Activated CD8-positive, alpha-beta T cell treated with anti-CD3 and anti-CD28 coated beads for 36 hours (primary cell): ENCODE results near the gene FGF11. TPM values are rescaled to one million over a fixed set of nuclear protein-coding genes. Genes with fewer than 3 reads are reported as not detected.
A peak's percentile ranks its signal among the peaks of the same experiment; 100 is the strongest.

Experiments used
- ATAC-seq: fragments of 200-7000 bp; cut with Tn5 transposase; one replicate; pipeline ENCODE4 v1.10.0; 2021; ENCODE audit warnings: mild to moderate bottlenecking, moderate library complexity
- CTCF ChIA-PET: fragments of 350-600 bp; sonication (Branson Sonifier 250); formaldehyde crosslinking; loops from one replicate; lab custom pipeline; 2021; ENCODE audit warnings: antibody characterized with exemption; lab: Charles Lee
- POLR2A ChIA-PET: fragments of 350-600 bp; sonication (Branson Sonifier 250); formaldehyde crosslinking; loops from one replicate; lab custom pipeline; 2021; ENCODE audit warnings: antibody characterized with exemption; lab: Charles Lee
- DNase-seq: peaks from one replicate; pipeline ENCODE4 v3.0.0-alpha.2; 2020
- H3K27ac Mint-ChIP-seq: one replicate; pipeline ENCODE4 v1.8.0; 2021; ENCODE audit warnings: mild to moderate bottlenecking, mixed read lengths
- H3K27me3 Mint-ChIP-seq: one replicate; pipeline ENCODE4 v1.8.0; 2021; ENCODE audit warnings: mixed read lengths
- H3K36me3 Mint-ChIP-seq: one replicate; pipeline ENCODE4 v1.8.0; 2021; ENCODE audit warnings: low read depth, mixed read lengths
- H3K4me1 Mint-ChIP-seq: one replicate; pipeline ENCODE4 v1.8.0; 2021; ENCODE audit warnings: low read depth, mixed read lengths
- H3K4me3 Mint-ChIP-seq: one replicate; pipeline ENCODE4 v1.8.0; 2021; ENCODE audit warnings: mild to moderate bottlenecking, moderate library complexity, mixed read lengths
- H3K9me3 Mint-ChIP-seq: one replicate; pipeline ENCODE4 v1.8.0; 2021; ENCODE audit warnings: mixed read lengths
- intact Hi-C: fragments of 100-400 bp; cut with micrococcal nuclease; formaldehyde crosslinking; loops from one replicate; pipeline ENCODE4 v1.10.0; 2022
- total RNA-seq, 2 experiments: library from RNA; stranded (reverse); gene quantifications; one replicate each; pipeline ENCODE4 v1.2.3, GENCODE V29; 2021
- TF ChIP-seq, protein P1 (sequence below): fragments of 200-600 bp; IDR thresholded peaks from one replicate; pipeline ENCODE4 v1.8.0; 2022; ENCODE audit warnings: antibody characterized with exemption, mild to moderate bottlenecking

Gene FGF11
- total RNA-seq, 2 experiments from 2014 or later: 16.5 to 16.6 TPM

DNA sequence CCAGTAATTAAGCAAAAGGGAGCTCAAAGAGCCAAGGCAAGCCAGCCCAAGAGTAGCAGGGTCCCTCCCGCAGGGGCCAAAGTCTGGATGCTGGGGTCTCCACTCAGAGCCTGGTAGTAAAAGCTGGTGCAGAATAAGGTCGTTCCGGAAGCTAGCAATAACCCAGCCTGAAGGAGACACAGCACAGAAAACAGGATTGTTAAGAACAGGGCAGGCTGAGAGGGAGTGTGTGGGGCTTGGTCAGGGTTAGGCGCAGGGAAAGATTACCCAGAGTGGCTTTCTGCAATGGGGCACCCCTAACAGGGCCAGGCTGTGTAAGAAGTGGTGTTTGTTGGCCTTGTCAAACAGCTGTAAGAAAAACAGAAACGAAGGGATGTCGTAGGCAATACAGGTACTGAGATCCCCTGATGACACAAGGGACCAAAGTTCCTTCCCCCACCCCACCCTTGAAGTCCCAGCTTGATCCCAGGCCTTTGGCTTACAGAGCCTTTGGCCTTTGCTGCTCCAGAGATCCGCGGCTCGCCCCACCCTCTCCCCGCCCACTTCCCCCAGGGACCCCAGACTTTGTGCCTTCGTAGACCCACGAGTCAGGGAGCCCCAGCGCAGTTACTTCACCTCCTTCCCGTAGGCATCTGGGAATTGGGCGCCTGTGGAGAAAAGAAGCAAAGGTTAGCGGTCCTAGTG is 36.1 kb upstream of the FGF11 start:
- CTCF ChIA-PET: interaction anchor here (0.8 to 4.1 kb wide), 7 partner anchors 9 to 212 kb away, joined by 3 to 27 read pairs (median 7); partner anchors contain the start of genes FXR2, KCTD11, NEURL4 and PLSCR3
- POLR2A ChIA-PET: interaction anchor here (0.6 to 2.7 kb wide), 9 partner anchors 8 to 48 kb away, joined by 3 to 10 read pairs (median 3); partner anchors contain the start of genes PLSCR3 and TMEM95
- Mint-ChIP-seq H3K36me3 (peaks cover 3% of the 10 kb centered on the region), H3K4me3 (peak overlapping the region; percentile 95), H3K27ac (peak overlapping the region; percentile 98), H3K9me3 (no peaks in the 10 kb centered on the region), H3K27me3 (peaks cover 2% of the 10 kb centered on the region), H3K4me1 (peaks cover 11% of the 10 kb centered on the region)
- intact Hi-C loops: no loop called here
- TF ChIP-seq, protein P1, sequence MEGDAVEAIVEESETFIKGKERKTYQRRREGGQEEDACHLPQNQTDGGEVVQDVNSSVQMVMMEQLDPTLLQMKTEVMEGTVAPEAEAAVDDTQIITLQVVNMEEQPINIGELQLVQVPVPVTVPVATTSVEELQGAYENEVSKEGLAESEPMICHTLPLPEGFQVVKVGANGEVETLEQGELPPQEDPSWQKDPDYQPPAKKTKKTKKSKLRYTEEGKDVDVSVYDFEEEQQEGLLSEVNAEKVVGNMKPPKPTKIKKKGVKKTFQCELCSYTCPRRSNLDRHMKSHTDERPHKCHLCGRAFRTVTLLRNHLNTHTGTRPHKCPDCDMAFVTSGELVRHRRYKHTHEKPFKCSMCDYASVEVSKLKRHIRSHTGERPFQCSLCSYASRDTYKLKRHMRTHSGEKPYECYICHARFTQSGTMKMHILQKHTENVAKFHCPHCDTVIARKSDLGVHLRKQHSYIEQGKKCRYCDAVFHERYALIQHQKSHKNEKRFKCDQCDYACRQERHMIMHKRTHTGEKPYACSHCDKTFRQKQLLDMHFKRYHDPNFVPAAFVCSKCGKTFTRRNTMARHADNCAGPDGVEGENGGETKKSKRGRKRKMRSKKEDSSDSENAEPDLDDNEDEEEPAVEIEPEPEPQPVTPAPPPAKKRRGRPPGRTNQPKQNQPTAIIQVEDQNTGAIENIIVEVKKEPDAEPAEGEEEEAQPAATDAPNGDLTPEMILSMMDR: no peak
- no peak for ATAC-seq
- DNase-seq: peak; percentile 55

DNA sequence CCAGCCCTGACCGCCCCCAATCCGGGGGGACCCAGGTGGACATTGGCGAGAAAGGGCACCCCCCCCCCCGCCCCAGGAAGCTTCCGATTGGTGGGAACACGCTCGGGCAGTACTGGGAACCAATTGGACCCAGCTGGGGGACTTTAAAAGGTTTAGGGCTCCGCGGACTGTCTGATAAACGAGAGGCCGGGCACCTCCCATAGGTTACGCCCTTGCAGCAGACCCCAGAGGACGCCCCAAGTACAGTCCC is 35.7 kb upstream of the FGF11 start:
- no peaks in the 10 kb centered on the region for H3K9me3 Mint-ChIP-seq
- ChIA-PET POLR2A (interaction anchor here (0.6 to 2.7 kb wide), 13 partner anchors 8 to 357 kb away, joined by 3 to 10 read pairs (median 3); partner anchors contain the start of genes NEURL4, PLSCR3 and TMEM95), CTCF (interaction anchor here (0.8 to 4.1 kb wide), 5 partner anchors 9 to 211 kb away, joined by 3 to 27 read pairs (median 7); partner anchors contain the start of genes FXR2, NEURL4, PLSCR3 and SENP3)
- peak overlapping the region; percentile 95 for H3K4me3 Mint-ChIP-seq
- H3K36me3 Mint-ChIP-seq: peaks cover 3% of the 10 kb centered on the region
- TF ChIP-seq, protein P1: no peak
- no peak for DNase-seq
- ATAC-seq: no peak
- peak overlapping the region; percentile 98 for H3K27ac Mint-ChIP-seq
- peaks cover 11% of the 10 kb centered on the region for H3K4me1 Mint-ChIP-seq
- peaks cover 2% of the 10 kb centered on the region for H3K27me3 Mint-ChIP-seq
- intact Hi-C loops: no loop called here

DNA sequence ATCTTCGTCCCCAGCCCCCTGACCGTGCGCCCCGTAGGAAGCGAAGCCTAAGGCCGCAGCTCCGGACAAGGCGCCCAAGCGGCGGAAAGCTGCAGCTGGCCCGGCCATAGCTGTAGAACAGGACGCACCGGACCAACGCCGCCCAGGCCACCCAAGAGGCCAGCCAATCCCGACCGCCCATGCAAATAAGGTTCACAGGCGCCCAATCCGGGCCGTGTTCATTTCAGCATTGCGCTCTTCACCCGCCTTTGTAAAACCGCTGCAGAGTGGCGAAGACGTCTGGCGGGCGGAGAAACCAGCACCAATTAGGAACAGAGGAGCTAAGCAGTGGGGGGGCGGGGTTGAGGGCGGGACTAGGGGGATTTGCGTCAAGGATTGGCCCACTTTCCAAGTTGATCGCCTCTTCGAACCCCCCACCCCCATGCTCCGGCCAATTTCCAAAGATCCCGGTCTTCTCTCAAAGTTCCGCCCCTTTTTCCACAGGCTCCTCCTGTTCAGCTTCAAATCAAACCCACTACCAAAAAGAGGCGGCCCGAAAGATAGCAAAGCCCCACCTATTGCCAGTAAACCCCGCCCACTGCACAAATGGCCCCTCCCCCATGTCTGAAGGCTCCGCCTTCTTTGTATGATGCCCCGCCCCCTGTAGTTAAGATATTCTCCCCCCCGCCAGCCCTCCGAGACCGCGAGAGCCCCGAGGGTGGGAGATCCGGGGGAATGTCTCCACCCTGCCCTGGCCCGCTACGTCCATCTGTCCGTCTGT is 35.2 kb upstream of the FGF11 start, which contains the start of gene TMEM256:
Gene TMEM256, minus strand, starts transcription at position 121 of the 760 bp plus-strand sequence. Its CDS starts 13 bp downstream, at position 108.
- H3K4me3 Mint-ChIP-seq: peak within 1 kb of the TSS; percentile 95
- ChIA-PET CTCF (interaction anchor here (0.7 to 4.1 kb wide), 5 partner anchors 10 to 157 kb away, joined by 3 to 27 read pairs (median 7); partner anchors contain the start of genes PLSCR3, SENP3 and TMEM102), POLR2A (interaction anchor here (0.6 to 2.7 kb wide), 12 partner anchors 10 to 357 kb away, joined by 3 to 10 read pairs (median 4); partner anchors contain the start of genes NEURL4, PLSCR3 and TMEM95)
- intact Hi-C loops: loop anchor here (1.0 kb wide), 1 partner anchor 31 kb away; the partner anchor contains the start of gene TMEM102
- TF ChIP-seq, protein P1: no peak
- H3K27ac Mint-ChIP-seq: peak within 1 kb of the TSS; percentile 98
- H3K4me1 Mint-ChIP-seq: peaks cover 14% of the 10 kb centered on the region
- ATAC-seq (peak; percentile 90), DNase-seq (peak; percentile 99)
- peaks cover 3% of the 10 kb centered on the region for H3K36me3 Mint-ChIP-seq
- H3K27me3 Mint-ChIP-seq: peaks cover 2% of the 10 kb centered on the region
- no peaks in the 10 kb centered on the region for H3K9me3 Mint-ChIP-seq

DNA sequence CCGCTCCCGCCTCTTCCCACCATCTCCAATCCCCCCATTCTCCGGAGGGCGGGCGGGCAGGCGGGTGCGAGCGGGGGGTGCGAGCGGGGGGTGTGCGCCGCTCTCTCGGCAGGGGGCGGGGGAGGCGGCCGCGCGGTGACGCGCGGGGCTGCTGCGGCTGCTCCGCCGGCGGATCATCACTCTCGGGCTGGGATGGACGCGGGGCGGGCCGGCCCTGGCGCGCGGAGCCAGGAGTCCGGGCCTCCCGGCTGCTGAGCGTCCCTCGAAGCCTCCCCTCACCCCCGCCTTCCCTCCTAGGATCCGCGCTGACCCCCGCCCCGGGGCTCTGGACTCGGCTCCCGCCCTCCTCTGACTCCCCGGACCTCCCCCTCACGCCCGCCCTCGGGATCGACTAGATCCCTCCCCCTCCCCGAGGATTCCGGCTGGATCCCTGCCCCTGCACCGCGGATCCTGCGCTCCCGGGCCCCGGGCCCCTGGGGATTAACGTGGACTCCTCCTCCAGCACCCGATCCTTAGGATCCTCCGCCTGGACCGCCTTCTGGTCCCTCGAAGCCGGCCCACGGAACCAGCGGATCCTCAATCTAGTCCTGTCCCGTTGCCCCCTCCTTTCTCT is 34.5 kb upstream of the FGF11 start:
- Mint-ChIP-seq H3K4me1 (peaks cover 14% of the 10 kb centered on the region), H3K27ac (peak overlapping the region; percentile 98), H3K27me3 (peaks cover 2% of the 10 kb centered on the region), H3K36me3 (no peaks in the 10 kb centered on the region), H3K9me3 (no peaks in the 10 kb centered on the region), H3K4me3 (peak overlapping the region; percentile 95)
- peak; percentile 40 for ATAC-seq
- TF ChIP-seq, protein P1: no peak
- ChIA-PET CTCF (interaction anchor here (0.7 to 4.1 kb wide), 5 partner anchors 11 to 156 kb away, joined by 3 to 27 read pairs (median 7); partner anchors contain the start of genes PLSCR3, SENP3 and TMEM102), POLR2A (interaction anchor here (0.8 to 2.7 kb wide), 7 partner anchors 32 to 356 kb away, joined by 3 to 10 read pairs (median 4); partner anchors contain the start of gene NEURL4)
- intact Hi-C loops: loop anchor here (1.0 kb wide), 1 partner anchor 30 kb away; the partner anchor contains the start of gene TMEM102
- DNase-seq: no peak
